Keratinocyte (primary cell): ENCODE results near the gene TSR3.

Source experiments
- CTCF ChIP-seq, 3 experiments: IDR thresholded peaks in 1 of 3; conservative IDR thresholded peaks in 1 of 3; optimal IDR thresholded peaks in 1 of 3; 2 replicates in 2 of 3; 3 replicates in 1 of 3; pipeline versions ENCODE3 to v1.5.1; 2011; ENCODE audit warnings: low read length in 3 of 3, mild to moderate bottlenecking in 3 of 3, moderate library complexity in 2 of 3, control low read depth in 1 of 3, inconsistent platforms in 1 of 3; ENCODE audit not compliant: insufficient read depth in 2 of 3; ENCODE audit errors: extremely low read depth in 1 of 3
- EZH2 ChIP-seq: IDR thresholded peaks from one replicate; pipeline ENCODE4 v1.6.1; 2012; ENCODE audit warnings: inconsistent platforms, mild to moderate bottlenecking, low read length, moderate library complexity

DNA sequence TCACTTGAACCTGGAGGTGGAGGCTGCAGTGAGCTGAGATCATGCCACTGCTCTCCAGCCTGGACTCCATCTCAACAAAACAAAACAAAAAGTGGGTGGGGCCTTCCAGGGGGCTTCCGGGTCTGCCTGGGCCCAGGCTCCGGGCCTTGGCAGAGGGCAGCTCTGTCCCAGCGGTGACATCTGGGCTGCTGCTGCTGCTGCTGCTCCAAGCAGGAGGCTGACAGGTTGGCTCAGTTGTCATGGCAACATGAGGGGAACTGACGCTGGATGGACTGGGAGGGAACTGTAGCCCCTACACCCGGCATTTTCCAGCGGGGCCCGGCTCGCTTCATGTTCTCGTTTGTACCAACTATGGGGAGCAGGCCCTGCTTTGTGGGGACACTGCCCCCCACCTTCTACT, 14.2 kb downstream of the TSR3 start:
- TF ChIP-seq CTCF (optimal IDR thresholded peaks at IDR 0.05 in 1 of 3, IDR thresholded peaks at IDR 0.05 in 1 of 3, conservative IDR thresholded peaks at IDR 0.05 in 1 of 3; ENCODE audit: extremely low read depth in 1 of 3, insufficient read depth in 2 of 3, low read length in 3 of 3) (no peak), EZH2 (no peak)
